GM19351 (cell line): ENCODE results near the gene NKIRAS2.

Experiments
- ATAC-seq: cut with Tn5 transposase; IDR thresholded peaks from one replicate; pipeline ENCODE4 v1.9.1; 2021; ENCODE audit warnings: mild to moderate bottlenecking, moderate library complexity; ENCODE audit not compliant: unreplicated experiment

NKIRAS2 gene

DNA sequence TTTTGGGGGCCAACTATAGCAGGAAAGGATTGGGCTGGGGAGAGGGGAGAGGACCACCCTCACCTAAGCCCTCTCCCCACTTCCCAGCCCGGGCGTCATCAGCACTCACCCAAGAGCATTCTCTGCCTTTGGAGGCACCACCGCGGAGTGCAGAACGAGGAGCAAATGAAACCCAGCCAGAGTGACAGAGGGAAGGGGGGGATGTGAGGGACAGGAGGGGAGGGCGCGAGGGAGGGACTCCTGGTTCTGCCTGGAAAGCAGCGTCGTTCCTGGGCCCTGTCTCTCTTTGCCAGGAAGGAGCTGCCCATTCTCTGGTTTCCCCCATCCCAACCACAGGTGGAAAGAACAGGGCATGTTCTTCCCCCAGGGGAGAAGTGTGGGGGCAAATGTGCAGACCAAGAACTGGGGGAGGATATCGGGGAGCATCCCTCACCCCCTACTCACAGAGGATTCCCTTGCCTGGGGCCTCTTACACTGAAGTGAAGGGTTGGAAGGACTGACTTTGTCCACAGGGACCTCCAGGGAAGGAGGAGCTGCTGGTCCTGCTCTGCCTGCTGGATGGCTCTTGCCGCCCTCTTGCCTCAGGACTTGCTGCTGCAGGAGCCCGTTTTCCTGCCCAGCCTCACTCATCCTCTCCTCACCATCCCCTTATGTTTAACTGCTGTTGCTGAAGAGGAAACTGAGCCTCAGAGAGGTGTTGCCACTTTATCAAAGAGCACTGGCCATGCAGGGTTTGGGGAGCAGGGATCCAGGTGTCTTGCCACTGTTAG is 34.0 kb downstream of the NKIRAS2 start:
- ATAC-seq, result no peak

DNA sequence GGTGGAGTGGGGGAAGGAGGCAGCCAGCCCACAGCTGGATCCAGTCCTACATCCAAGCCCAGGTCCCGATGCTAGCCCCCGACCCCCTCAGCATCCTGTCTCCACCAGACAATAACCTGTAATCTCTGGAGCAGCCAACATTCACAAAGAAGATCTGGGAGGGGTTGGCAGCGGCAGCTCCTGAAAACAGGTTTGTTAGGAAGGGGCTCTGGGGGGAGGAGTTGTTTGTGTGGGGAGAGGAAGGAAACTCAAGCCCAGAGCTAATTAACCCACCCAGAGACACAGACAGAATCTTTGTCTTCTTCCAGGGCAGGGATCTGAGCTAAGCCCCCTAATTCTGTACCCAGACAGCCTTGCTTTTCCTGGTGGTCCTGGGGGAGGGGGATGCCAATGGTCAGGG is 35.1 kb downstream of the NKIRAS2 start:
- no peak for ATAC-seq

DNA sequence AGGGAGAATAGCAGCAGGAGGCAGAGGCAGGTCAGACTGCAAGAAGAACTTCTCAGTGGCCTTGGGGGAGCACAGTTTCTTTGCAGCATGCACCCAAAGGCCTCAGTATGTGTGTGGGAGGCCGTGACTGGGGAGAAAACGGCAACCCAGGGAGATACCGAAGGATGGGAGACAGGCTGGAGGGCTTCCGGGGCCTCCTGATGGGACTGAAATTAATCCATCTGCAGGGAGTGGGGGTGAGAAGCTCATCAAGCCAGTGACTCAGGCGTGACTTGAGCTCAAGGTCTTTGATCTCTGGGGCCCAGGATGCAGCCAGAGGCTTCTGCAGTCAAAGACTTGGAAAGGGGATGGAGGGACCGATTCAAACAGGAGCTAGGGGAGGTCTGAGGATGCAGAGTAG is 35.6 kb downstream of the NKIRAS2 start:
- ATAC-seq, result no peak

DNA sequence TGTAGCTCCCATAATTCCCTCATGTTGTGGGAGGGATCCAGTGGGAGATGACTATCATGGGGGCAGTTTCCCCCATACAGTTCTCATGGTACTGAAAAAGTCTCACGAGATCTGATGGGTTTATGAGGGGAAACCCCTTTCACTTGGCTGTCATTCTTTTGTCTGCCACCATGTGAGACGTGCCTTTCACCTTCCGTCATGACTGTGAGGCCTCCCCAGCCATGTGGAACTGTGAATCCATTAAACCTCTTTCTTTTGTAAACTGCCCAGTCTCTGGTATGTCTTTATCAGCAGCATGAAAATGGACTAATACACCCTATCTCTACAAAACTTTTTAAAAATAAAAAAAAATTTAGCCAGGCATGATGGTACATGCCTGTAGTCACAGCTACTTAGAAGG is 36.7 kb downstream of the NKIRAS2 start:
- ATAC-seq, result no peak

DNA sequence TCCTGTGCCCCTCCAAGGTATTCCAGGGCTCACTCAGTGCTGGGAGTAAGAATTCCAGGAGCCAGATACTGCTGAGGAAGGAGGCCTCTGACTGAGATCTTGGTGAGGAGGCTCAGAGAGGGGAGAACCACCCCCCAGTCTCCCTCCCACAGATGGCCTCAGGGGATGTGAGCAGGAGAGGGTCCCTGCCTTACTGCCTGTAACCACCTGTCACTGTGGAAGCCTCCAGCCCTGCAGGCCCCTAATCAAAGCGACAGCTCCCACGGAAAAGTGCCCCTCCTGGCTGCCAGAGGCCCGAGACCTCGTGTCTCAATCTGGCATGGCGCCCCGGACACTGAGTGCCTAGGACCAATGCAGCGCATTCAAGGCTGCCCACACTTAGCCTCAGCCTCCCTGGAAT is 38.2 kb downstream of the NKIRAS2 start:
- no peak for ATAC-seq

DNA sequence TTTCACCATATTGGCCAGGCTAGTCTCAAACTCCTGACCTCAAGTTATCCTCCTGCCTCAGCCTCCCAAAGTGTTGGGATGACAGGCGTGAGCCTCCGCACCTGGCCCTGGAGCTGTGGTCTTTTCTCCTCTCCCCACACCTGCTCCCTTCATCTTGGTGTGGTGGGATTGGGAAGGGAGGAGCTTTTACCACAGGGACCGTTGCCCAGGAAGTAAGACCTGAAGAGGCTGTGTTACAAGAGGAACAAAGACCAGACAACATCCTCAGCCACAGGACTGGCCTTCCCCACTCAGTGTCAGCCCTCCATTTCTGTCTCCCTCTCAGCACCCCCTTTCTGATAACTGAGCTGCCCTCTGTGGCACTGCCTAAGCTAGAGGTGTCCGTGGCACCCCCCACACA is 39.9 kb downstream of the NKIRAS2 start:
- ATAC-seq, result no peak

DNA sequence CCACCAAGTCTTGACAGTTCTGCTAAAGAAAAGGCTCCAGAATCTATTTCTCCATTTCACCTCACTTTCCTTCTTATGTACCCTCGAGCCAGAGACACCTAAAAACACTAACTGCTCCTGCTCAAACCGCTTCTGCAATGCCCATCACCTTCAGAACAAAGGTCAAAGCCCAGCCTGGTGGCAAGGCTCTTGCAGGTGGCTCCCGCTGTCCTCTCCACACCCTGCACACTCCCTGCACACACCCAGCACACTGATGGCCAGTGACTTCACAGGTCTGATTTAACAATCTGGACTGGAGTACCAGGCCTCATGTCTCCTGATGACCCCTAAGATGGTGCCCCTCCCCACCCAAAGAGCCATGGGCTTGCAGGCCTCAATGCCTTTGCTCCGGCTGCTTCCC is 40.3 kb downstream of the NKIRAS2 start:
- no peak for ATAC-seq

DNA sequence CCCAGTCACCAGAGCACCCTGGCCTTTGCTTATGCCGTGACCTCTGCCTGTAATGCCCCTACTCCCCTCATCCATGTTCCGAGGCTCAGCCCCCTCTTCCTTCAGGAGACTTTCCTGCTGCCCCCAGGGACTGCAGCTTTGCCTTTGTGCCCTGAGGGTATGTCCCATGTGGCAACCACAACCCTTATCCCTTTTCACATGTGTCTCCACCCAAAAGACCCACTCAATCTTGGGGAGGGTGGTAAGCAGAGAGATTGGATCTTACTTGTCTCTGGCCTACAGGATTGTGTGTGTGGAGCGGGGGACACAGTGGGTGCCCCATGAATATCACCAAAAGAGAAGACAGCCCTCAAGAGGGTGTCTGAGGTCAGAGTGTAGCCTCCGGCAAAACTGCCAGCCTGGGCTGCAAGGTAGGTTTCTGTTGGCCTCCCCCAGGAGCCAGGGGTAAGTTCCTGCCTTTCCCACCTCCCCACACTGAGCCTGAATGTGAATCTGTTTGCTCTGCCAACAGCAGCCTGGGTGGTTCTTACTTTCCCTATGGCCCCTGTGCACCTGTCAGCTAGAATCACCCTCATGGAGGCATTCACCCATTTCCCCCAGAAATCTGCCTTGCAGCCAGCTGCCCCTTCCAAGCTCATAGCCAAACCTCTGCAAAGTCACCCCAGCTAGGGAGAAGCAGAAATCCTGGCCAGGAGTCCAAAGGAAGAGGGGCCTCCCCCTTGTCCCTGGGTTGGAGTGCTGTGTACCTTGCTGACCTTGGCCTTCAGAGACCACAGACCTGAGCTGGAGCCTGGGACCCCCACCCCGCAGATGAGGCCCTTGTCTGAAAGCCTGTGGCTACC is 42.0 kb downstream of the NKIRAS2 start:
- ATAC-seq, result no peak

DNA sequence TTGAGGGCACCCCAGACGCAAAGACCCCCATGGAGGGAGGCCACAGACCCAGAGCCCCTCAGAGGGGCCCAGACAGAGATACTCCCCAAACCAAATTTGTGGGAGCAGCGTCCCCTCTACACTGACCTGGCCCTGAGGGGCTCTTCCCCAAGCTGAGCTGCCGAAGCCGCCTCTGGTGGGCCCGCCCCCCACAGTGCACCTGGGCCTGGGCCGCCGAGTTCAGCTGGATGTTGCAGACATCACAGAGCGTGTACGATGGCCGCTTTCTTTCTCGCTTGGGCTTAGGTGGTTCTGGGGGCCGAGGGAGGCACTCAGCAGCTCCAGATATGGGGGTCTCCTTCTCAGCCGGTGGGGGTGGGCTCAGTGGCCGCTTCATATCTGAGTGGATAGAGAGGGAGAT is 42.8 kb downstream of the NKIRAS2 start:
- no peak for ATAC-seq

DNA sequence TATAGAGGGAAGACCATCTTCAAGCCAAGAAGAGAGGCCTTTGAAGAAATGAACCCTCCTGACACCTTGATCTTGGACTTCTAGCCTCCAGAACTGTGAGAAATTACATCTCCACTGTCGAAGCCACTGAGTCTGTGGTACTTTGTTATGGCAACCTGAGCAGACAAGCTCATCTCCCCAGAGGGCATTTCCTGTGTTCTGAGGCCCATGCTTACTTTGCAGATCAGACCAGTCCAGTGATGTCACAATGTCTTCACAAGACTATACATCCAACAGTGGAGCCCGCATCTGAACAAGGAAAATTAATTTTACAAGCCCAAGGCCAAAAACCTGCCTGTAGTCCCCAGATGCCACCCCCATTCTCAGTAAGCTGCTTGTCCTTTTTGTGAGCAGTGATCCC is 45.3 kb downstream of the NKIRAS2 start:
- ATAC-seq, result no peak

DNA sequence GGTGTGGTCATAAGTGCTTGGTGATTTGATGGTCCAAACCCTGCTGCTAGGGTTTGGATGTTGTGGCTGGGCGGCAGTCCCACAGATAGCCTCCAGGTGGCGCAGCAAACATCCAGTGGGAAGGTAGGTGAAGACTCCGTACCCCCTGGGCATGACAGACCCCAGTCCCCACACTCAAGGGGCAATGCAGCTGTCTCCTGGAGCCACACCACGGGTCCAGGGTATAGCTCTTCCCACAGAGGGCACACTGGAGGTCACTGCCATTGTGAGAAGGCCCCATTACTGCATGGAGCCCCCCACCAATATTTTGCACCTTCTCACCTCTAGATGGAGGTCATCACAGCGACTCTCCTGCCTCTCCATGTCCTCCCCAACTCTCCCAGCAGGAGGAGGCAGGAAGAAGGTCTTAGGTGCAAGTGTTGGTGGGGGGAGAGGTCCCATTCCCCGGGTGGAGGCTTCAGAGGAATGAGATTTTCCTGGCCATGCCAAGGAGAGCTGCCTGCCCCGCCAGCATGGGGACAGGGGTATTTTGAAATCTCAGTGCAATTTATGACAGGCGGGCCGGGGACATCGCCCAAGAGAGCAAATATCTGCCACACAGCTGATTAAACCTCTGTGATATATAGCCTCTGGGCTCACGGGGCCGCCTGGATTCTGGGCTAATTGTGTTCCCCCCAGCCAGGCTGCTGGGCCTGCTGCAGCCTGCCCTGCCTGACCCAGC is 47.6 kb downstream of the NKIRAS2 start:
- no peak for ATAC-seq

DNA sequence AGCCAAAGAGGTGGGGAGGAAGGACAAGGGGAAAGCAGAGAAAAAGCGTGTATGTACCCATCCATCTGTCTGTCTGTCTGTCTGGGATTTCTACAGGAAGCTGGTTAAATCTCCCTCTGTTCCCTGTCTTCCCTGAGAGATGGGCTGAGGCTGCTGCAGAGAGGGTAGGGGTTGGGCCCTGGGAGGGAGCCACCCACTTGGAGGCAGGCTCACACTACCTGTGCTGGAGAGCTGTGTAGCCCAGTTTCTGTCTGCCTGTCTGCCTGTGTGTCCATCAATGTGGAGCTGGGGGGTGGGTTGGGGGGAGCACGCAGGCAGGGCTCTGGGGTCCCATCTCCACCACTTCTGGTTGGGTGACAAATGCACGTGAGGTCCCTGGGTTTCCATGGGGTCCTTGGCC is 49.1 kb downstream of the NKIRAS2 start:
- ATAC-seq, result no peak

DNA sequence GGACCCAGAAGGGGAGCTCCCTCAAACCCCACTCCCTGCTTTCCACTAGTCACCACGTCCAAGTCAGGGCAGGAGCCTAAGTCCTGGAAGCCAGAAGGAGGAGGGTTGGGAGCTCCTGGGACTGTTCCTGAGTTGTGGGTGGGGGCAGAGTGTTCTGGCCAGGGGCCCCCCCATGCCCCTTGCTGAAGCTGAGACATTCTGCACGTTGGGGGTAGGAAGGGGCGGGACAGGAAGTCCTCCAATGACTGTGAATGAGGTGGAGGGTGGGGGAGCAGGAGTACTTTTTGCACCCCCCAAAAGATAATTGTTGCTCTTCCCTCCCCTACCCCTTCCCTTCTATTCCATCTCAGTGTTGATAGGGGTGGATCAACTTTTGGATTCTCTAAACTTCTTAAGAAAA is 51.9 kb downstream of the NKIRAS2 start:
- no peak for ATAC-seq

DNA sequence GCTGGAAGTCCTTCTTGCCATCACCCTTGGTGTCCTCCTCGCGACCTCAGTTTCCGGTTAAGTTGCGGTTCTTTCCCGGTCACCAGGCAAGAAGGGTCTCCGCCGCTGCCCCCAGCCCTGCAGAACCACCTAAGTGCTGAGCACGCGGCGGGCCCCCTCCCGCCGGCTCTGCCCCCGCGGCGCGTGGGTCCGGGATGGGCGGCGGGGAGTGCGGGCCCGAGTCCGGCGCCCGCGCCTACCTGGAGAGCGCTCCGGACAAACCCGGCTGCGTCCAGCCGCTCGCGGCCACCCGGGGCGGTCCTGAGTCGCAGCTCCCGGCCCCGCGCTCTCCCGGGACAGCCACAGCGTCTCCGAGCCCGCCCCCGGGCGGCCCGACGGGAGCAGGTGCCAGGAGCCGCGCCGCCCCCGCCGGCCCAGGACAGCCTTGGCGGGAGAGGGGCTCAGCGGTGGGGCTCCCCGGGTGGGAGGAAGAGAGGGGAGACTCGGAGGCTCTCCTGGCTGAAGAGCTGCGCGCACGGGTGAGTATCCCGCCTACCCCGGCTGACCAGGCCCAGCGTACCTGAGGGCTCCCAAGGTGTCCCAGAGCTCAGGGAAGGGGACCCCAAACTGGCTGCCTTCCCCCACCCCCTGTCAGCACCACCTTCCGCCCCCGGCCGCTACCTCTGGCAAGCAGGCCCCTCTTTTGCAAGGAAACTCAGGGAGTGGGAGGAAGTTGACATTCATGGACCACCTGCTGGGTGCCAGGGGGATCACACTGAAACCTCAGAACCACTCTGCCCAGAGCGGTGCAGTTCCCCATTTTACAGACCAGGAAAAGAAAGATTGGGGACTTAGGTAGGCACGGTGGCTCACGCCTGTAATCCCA is 52.7 kb downstream of the NKIRAS2 start:
- ATAC-seq, result no peak
